ENCODE results near the gene KCTD16.
A peak's percentile ranks its signal among the peaks of the same experiment; 100 is the strongest.

The KCTD16 gene

GRCh38 chr5:144414202-144415029 lies 243.7 kb downstream of the KCTD16 start:
- DNase-seq = no peak

- no peak for DNase-seq
Observed at GRCh38 chr5:144416196-144416595, 245.5 kb downstream of the KCTD16 start.

- no peak for DNase-seq
Observed at GRCh38 chr5:144418719-144419118, 248.0 kb downstream of the KCTD16 start.

- no peak for DNase-seq
Observed at GRCh38 chr5:144421411-144421810, 250.7 kb downstream of the KCTD16 start.

- DNase-seq = no peak
Observed at GRCh38 chr5:144422018-144422727, 251.5 kb downstream of the KCTD16 start.

GRCh38 chr5:144427866-144428265 lies 257.2 kb downstream of the KCTD16 start:
- no peak for DNase-seq

- DNase-seq = no peak
Observed at GRCh38 chr5:144428326-144428725, 257.7 kb downstream of the KCTD16 start.

GRCh38 chr5:144429405-144429804 lies 258.7 kb downstream of the KCTD16 start:
- DNase-seq = no peak

- no peak for DNase-seq
Observed at GRCh38 chr5:144429905-144430304, 259.2 kb downstream of the KCTD16 start.

- DNase-seq = no peak
Observed at GRCh38 chr5:144433140-144433822, 262.6 kb downstream of the KCTD16 start.

- DNase-seq = no peak
Observed at GRCh38 chr5:144433893-144434292, 263.2 kb downstream of the KCTD16 start.

- DNase-seq = peak; percentile 89
Observed at GRCh38 chr5:144436007-144436406, 265.3 kb downstream of the KCTD16 start.

- DNase-seq = no peak
Observed at GRCh38 chr5:144438237-144438636, 267.6 kb downstream of the KCTD16 start.

GRCh38 chr5:144448457-144448856 lies 277.8 kb downstream of the KCTD16 start:
- no peak for DNase-seq

- no peak for DNase-seq
Observed at GRCh38 chr5:144451187-144451973, 280.7 kb downstream of the KCTD16 start.

GRCh38 chr5:144453753-144454152 lies 283.1 kb downstream of the KCTD16 start:
- no peak for DNase-seq

GRCh38 chr5:144457160-144457559 lies 286.5 kb downstream of the KCTD16 start:
- DNase-seq = no peak

- no peak for DNase-seq
Observed at GRCh38 chr5:144458216-144458615, 287.5 kb downstream of the KCTD16 start.

GRCh38 chr5:144460600-144460999 lies 289.9 kb downstream of the KCTD16 start:
- DNase-seq = no peak

- no peak for DNase-seq
Observed at GRCh38 chr5:144462577-144462976, 291.9 kb downstream of the KCTD16 start.

GRCh38 chr5:144463481-144464223 lies 293.0 kb downstream of the KCTD16 start:
- DNase-seq = no peak

- no peak for DNase-seq
Observed at GRCh38 chr5:144464306-144464705, 293.6 kb downstream of the KCTD16 start.

Measured in COR-L47 (cell line).